ENCODE results near the gene RNF2.
A peak's percentile ranks its signal among the peaks of the same experiment; 100 is the strongest.
"Not testable (repeated sequence)": the region's sequence is repeated elsewhere in the genome, so short reads cannot be mapped to it uniquely, and the experiment has no call there.

Gene RNF2

DNA sequence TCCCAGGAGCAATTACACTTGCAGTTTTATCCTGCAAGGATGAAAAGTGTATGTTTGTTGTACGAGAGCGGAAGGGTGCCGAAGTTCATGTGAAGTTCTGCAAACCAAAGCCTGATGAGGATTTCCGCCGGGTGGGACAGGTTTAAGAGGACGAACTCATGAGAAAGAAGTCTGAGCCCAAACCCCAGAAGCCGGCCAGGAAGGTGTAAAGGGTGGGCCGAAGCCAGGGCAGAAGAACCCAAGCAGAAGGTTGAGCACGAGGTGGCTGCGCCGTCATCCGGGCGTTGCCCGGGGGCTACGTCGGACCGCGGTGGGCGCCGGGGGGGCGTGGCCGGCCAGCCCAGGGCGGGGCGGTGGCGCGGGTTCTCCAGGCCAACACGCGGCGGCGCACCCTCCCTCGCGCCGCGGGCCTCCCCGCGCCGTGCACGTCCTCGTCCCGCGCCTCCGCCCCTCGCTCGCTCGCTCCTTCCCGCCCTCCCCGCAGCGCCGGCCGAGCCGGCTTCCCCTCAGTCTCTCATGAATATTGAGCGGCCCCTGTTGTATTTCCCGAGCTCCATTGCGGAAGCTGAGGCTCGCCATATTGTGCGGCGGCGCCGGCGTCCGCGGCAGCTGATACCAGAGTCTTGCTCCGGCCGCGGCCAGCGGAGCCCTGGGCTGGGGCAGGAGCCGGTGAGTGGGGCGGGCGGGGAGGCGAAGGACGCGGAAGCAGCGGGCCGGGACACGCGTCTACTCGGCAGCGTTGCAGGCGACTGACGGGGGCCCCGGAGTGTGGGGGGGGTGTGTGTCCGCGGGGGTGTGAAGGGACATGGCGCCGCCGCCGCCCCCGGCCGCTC is at the start of gene RNF2:
RNF2 (plus strand) TSS at position 578 of the 833 bp plus-strand sequence. CDS start 41,996 bp downstream, outside the sequence.
- DNase-seq = peak; percentile 85

DNA sequence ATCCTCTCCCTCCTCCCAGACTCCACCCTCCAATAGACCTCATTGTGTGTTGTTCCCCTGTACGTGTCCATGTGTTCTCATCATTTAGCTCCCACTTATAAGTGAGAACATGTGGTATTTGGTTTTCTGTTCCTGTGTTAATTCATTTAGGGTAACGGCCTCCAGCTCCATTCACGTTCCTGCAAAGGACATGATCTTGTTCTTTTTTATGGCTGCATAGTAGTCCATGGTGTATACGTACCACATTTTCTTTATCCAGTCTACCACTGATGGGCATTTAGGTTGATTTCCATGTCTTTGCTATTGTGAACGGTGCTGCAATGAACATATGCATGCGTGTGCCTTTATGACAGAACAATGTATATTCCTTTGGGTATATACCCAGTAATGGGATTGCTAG is 45.4 kb upstream of the RNF2 start:
- not testable (repeated sequence) for DNase-seq

DNA sequence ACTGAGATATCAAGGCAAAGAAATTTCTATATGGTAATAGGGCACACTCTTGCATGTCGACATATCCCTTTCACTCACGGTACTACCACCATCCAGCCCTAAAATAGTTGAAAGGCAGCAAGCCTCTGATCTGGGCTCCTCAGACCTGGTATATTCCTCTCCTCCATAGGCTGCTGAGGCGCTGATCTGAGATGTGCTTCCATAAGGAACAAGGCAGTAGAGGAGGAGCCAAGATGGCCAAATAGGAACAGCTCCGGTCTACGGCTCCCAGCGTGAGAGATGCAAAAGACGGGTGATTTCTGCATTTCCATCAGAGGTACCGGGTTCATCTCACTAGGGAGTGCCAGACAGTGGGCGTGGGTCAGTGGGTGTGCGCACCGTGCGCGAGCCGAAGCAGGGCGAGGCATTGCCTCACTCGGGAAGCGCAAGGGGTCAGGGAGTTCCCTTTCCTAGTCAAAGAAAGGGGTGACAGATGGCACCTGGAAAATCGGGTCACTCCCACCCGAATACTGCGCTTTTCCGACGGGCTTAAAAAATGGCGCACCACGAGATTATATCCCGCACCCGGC is 44.0 kb upstream of the RNF2 start:
- DNase-seq = not testable (repeated sequence)

DNA sequence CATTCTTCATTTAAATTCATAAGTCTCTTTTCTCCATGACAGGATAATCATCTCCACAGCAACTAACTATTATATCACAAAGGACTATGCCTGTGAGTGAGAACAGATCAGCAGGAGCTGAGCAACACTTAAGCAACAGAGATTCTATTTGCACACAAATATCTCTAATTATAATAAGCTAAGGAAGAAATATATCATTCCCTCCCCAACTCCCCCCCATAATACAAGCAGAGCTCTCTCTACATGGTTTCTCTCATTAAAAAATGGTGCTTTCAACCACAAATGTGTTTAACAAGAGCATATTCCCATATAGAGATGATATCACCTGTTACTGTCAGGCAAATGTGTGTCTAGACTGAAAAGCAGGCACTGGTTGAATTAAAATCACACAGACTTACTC is 36.5 kb upstream of the RNF2 start:
- no peak for DNase-seq

DNA sequence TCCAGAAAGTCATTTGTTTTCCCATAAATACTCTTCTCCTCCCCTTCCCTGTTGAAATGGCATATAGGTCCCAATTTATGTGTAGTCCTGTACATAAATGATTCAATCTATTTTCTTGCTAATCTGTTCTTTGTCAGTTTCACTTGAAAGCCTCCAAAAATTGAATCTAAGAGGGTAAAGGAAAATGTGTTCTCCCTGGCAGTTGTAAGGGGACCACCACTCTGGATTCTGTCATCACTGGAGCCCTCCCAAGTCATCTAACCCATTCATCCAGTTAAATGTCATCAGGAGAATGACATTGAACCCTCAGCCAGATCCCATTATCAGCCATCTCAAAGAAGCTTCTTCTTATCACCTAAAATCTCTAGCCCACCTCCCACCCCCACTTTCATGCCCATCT is 35.0 kb upstream of the RNF2 start:
- no peak for DNase-seq

DNA sequence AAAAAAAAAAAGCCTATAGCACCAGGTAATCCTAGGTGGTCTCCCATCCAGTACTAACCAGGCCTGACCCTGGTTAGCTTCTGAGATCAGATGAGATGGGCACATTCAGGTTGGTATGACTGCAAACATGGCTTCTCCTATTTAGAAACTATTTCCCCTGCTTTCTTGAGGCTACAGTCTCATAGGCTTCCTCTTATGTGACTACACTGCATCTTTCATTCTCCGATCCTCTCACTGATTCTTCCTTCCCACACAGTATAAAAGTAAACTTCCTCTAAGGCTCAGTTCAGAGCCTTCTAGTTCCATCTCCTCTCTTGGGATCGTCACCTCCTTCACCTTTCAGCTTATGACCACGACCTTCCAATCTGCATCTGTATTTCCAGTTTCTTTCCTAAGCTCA is 30.4 kb upstream of the RNF2 start:
- DNase-seq = no peak

DNA sequence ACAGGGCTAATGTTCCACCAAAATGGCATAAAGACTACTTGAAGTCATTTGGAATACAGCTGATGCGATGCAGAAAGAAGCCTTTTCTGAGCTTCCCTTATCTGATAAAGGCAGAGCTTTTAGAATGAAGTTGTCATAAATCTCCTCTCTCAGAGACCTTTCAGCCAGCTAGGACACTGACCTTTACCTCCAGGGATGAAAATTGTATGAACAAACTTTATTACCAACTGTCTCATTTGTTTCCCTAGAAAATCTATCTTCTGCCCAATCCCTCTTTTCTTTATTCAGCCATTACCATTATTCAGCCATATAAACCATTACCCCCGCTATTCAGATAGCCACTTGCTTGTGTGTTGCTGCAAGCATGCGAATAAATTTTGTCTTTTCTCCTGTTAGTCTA is 29.7 kb upstream of the RNF2 start:
- DNase-seq = no peak

DNA sequence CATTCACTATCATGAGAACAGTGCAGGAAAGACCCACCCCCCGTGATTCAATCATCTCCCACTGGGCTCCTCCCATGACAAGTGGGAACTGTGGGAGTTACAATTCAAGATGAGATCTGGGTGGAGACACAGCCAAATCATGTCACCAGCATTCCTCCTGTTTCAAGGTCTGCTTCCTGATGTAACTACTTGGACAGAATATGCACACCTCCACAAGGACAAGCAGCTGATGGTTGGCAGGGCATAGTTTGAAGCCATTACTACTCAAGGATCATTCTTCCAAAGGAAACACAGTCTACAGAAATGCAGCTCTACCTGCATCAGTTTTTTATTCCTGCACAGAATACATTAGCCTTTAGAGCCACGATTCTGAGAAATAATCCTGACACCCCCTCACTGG is 28.5 kb upstream of the RNF2 start:
- no peak for DNase-seq

DNA sequence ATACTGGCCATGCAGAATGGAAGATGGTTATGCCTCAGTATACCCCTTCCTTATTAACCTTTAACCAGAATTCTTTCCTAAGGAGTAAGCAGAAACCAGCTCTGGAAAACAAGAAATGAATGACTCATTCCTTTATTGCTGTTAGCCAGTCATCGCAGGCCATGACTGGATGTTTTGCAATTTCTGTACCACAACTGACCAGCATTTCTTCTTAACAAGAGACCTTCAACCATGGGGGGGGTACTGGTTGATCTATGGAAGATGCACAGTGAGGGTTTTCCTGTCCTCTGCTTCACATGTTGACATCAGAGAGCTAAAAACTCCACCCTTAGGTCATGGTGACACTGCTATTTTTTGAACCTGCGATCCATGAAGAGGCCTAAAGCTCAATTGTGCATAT is 28.0 kb upstream of the RNF2 start:
- DNase-seq = no peak

DNA sequence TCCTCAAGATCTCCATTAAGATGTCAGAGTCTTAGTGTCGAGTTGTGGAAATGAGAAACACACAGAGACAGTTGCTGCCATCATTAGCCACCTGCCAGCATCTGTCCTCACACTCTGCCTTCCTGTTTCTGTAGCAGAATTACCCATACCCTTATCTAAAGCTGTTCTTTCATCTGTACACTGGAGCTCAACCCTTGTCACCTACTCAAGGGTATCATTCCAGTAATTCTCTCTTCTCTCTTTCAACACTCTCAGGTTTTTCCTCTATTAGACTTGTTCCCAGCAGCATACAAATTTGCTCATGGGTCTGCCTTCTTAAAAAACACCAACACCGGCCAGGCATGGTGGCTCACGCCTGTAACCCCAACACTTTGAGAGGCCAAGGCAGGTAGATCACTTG is 27.4 kb upstream of the RNF2 start:
- DNase-seq = no peak

DNA sequence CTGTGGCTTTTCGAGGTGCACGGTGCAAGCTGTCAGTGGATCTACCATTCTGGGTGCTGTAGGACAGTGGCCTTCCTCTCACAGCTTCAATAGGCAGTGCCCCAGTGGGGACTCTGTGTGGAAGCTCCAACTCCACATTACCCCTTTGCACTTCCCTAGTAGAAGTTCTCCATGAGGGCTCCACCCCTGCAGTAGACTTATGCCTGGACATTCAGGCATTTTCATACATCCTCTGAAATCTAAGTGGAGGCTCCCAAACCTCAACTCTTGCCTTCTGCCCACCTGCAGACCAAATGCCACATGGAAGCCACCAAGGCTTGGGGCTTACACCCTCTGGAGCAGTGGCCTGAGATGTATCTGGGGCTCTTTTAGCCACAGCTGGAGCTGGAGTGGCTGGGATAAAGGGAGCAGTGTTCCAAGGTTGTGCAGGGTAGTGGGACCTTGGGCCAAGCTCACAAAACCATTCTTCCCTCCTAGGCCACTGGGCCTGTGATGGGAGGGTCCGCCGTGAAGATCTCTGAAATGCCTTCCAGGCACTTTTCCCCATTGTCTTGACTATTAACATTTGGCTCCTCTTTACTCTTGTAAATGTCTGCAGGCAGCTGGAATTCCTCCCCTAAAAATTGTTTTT is 18.0 kb upstream of the RNF2 start:
- no peak for DNase-seq

DNA sequence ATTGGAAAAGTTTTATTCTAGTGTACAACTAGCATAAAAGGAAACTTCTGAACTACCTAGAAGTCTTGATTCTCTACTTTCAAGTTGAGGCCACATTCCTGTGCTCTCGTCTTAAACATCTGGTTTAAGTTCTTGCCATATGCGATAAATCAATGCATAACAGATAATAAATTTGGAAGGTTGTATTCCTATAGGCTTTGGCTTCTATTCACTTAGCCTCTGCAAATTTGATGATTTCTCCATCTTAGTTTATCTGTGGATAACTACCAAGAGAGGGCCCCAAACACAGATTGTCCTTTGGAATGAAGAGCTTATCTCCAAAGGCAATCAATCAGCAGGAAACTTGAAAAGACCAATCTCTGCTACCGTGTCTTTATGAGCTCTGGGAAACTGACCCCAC is 11.7 kb upstream of the RNF2 start:
- DNase-seq = no peak

DNA sequence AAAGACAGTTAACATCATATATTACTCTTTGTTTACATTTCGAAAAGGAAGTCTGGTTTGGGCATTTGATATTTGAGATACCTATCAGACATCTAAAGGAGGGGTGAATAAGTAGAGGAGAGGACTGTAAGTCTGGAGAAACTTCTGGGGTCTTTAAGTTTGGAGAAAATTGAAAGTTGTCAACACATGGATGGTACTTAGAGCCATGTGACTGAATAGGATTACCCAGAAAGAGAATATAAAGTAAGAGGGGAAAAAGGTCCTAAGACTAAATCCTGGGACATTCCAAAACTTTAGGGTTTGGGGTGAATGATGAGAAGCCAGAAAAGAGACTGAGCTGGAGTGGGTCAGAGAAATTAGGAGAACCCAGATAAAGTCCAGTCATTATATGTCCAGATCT is 10.1 kb upstream of the RNF2 start:
- no peak for DNase-seq

DNA sequence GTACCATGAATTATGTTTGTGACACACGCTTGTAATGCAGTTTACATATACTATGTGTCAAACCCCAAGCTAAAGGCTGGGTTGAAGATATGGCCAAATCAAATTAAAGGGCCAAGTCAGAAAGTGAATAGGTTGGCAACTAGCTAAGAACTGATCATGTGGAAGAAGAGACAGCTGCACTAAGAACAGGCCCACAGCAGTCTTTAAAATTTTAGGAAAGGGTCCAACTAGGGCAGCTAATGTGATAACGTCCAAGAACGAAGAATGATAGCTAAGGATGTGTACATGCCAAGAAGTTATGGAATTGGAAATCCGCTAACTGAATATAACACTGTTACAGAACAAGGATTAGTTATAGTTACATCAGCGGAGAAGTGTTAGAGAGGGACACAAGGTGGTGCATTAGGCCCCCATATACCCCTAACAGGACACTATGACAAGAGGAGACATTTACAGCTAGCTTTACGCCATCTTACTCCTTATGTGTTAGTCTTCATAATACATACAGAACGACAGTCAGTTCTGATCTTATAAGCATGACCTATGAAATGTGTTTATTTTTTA is 6.5 kb upstream of the RNF2 start:
- DNase-seq = no peak

DNA sequence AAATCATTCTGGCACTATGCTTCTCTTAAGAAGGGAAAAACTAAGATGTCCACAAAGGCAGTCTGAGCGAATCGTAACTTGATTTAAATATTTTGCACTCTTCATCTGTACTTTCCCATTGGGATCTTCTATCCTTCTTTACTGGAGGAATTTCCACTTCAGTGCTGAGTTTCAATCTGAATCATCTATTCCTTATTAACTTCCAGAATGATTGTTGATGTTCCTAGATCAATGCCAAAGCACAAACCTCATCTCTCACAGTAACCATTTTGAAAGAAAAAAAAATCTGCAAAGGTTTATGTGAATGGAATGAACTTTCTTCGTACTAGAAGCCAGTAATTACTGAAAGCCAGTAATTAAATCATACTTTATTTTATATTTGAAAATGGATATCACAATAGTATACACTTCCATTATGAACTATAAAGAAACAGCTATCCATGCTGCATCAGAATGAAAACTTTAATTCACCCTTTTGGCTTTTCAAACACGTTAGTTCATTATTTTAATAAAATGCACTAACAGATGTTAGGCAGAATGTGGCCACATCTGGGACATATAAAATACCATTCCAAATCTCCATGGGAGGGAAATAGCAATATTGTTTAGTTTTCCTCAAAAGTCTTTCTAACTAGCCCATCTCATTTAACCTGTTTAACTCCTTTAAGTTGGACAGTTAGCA is 5.5 kb upstream of the RNF2 start:
- no peak for DNase-seq

DNA sequence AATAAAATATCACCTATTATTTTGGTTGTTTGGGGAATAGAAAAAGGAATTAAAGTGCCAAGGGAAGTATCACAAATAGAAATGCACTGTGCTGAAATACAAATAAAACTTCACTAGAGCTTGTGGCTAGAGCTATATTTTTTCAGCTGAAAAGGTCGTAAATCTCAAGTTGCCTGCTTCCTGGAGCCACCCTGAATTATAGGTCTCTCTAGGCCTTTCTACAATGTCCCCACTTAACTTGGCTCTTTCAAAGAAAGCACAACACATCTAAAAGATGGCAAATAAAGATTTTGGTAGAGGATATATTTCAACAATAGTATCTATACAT is 5.0 kb upstream of the RNF2 start:
- no peak for DNase-seq

DNA sequence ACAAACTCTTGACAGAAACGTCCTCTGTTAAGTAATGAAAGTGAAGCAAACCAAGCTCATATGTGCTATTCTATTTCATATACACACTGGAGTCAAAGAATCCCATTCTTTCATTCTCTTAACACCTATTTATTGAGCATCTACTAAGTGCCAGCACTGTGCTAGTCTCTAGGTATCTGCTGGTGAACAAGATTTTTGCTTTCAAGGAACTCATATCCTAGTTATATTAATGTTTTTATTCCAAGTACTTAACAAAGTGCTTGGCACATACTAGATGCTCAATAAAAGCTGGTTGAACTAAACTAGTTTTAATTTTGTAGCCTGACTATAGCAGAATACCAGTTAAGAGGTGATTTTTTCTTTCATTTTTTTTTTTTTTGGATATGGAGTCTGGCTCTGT is 3.6 kb upstream of the RNF2 start:
- no peak for DNase-seq

DNA sequence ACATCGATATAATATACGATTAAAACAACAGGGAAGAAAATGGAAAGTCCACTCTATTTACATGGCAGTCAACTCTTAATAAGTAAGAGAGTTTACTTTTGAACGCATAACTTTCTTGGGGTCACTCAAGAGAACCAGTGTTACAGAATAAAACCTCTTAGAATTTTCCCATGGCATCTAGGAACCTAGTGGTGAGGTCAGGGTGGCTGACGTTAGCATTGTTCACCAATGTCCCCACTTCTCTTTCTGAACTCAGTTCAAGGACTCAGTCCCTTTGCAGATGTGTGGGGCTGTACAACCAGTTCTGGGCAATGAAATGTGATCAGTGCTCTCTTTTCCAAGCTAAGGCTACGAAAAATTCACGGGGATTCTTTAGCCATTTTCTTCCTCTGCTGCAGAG is 2.6 kb upstream of the RNF2 start:
- DNase-seq = no peak

DNA sequence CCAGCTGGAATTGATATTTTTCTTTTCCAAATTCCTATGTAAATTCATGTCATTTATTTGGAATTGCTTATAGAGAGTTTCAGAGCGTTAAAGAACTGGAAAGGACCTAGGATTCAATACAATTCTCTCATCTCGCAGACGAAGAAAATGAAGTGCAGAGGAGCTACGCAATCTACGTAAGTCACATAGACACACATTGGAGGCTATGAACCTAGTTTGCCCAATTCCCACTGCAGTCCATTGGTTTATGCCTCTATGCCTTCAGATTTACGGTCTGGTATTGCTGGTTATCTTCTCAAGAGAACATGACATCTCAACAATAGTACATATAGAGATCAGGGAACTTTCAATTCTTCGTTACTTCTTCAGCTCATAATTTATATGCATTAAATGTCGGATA is 971 bp upstream of the RNF2 start:
- DNase-seq = no peak

DNA sequence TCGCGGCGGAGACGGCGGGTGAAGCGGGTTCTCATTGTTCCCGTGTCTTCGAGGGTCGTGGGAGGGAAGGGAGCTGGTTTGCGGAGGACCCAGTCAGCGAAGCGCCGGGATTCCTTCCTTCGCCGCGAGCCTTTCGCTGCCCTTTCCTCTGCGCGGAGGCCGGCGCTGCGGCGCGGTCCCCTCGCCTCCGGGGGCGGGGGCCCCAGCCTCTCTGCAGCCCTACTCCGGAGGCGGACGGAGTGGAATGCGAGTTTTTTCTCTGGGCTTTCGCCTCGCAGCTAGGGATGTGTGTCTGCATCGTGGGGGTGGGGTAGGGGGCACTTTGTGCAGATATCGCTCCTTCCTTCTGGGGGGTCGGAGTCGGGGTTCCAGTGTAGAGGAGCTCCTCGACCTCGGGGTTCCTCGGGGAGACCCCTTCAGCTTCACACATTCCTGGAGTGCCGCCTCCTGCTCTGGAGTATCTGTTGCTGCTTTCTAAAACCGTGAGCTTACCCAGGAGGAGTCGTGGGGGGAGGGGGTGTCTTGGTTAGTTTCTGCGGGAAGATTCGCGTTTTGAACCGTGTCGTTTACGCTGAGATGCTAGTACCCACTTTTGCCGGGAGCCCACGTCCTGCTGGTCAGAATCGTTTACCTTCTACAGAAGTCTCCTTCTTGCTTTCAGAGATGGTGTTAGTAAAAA is 595 bp downstream of the RNF2 start:
- peak; percentile 15 for DNase-seq

DNA sequence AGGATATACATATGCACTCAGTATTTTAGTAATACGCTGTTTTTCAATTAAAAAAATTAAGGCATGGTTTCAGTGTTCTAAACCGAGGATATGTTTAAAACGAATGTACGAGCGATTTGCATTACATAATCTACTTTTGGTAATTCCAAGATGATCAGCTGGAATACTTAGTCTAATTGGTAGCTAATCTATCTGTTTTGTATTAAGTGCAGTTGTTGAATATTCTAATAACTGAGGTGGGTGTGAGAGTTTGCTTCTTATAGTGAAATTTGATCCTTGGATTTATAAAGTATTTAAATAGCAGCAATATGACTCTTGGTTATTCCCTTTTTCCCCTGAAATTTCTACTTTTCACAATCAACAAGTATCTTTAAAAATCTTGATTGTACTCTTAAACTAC is 1.3 kb downstream of the RNF2 start:
- no peak for DNase-seq

DNA sequence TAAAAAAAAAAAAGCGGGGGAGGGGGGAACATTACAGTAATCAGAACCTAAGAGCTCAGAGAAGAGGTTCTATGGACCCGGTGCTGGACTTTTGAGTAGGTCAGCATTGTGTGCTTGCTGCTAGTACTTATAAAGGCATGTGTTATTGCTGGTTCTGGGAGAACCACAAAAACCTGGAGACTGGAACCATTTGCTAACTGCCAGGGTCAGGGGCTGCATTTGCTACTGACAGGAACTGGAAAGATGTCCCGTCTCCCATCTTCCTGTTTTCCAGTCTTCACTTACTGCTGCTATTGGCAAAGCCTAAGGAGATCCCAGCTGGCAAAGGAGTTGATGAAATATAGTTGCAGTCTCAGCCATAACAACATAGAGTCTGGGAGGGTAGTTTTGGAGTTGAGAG is 4.3 kb downstream of the RNF2 start:
- no peak for DNase-seq

DNA sequence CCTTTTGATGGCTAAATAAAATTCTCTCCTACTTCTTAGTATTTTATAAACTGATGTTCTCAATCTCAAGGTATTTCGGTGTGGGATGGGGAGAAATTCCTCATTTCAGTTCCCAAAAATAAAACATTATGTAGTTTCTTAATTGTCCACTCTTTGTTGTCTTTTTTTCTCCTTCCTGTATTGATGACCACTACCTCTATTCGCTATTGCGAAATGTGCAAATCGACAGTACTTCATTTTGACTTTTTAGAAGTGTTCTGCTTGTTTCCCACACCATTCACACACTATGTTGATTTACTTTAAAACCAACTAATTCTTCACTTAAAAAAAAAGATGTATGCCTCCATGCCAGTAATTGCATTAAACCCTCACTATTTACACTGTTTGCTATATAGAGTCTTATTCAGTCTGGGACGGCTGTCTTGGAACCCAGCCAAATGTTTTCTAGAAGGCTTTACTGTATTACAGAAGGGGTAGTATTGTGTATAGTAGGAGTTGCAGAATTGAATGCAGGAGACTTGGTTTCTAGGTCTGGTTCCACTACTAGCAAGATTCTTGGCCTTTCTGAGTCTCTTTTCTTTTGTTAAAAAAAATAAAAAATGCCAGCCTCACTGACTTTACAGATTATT is 5.6 kb downstream of the RNF2 start:
- no peak for DNase-seq
